WTC11 (cell line): ENCODE results near the gene FAM50A. TPM values are rescaled to one million over a fixed set of nuclear protein-coding genes. Genes with fewer than 3 reads are reported as not detected.

Source experiments
- ATAC-seq: fragments of 200-7000 bp; cut with Tn5 transposase; 2 replicates; pipeline ENCODE4 v1.10.0; 2021; ENCODE audit warnings: mild to moderate bottlenecking, moderate library complexity
- CTCF ChIA-PET: fragments of 300-600 bp; sonication (Branson Sonifier 250); formaldehyde crosslinking; loops from one replicate; lab custom pipeline; 2021; ENCODE audit warnings: antibody characterized with exemption; lab: Charles Lee
- POLR2A ChIA-PET: fragments of 350-600 bp; sonication (Branson Sonifier 250); formaldehyde crosslinking; loops from one replicate; lab custom pipeline; 2021; ENCODE audit warnings: antibody characterized with exemption; lab: Charles Lee
- DNase-seq: peaks from one replicate; pipeline ENCODE4 v3.0.0; 2021; ENCODE audit warnings: low spot score
- H3K27ac Mint-ChIP-seq: 2 replicates; pipeline ENCODE4 v1.8.0; 2021; ENCODE audit warnings: mixed read lengths
- H3K27me3 Mint-ChIP-seq: 2 replicates; pipeline ENCODE4 v1.8.0; 2021; ENCODE audit warnings: low read depth, mild to moderate bottlenecking, moderate library complexity, mixed read lengths
- H3K36me3 Mint-ChIP-seq: 2 replicates; pipeline ENCODE4 v1.8.0; 2021; ENCODE audit warnings: mixed read lengths
- H3K4me1 Mint-ChIP-seq: 2 replicates; pipeline ENCODE4 v1.8.0; 2022; ENCODE audit warnings: mixed read lengths
- H3K4me3 Mint-ChIP-seq: 2 replicates; pipeline ENCODE4 v1.8.0; 2021; ENCODE audit warnings: mild to moderate bottlenecking, moderate library complexity, mixed read lengths
- H3K9me3 Mint-ChIP-seq: 2 replicates; pipeline ENCODE4 v1.8.0; 2021; ENCODE audit warnings: mixed read lengths
- CREM ChIP-seq: sonication (generic); formaldehyde crosslinking; IDR thresholded peaks from 2 replicates; pipeline ENCODE4 v1.8.1; 2022; ENCODE audit warnings: mild to moderate bottlenecking, missing genetic modification reagents, moderate library complexity
- ESRRA ChIP-seq: sonication (generic); formaldehyde crosslinking; IDR thresholded peaks from 2 replicates; pipeline ENCODE4 v1.8.1; 2022; ENCODE audit warnings: mild to moderate bottlenecking, missing genetic modification reagents, borderline replicate concordance
- GTF2I ChIP-seq: fragments of 250-450 bp; sonication (Bioruptor Pico); conservative IDR thresholded peaks from 2 replicates; pipeline ENCODE4 v1.4.0; 2021; ENCODE audit warnings: mild to moderate bottlenecking
- IRF2 ChIP-seq: sonication (generic); formaldehyde crosslinking; IDR thresholded peaks from 2 replicates; pipeline ENCODE4 v1.8.0; 2022; ENCODE audit warnings: low read depth, missing genetic modification reagents, borderline replicate concordance
- OVOL2 ChIP-seq: fragments of 250-450 bp; sonication (Bioruptor Pico); IDR thresholded peaks from 2 replicates; pipeline ENCODE4 v1.9.0; 2021; ENCODE audit warnings: mild to moderate bottlenecking, borderline replicate concordance
- RORB ChIP-seq: fragments of 250-450 bp; sonication (Bioruptor Pico); IDR thresholded peaks from 2 replicates; pipeline ENCODE4 v1.9.0; 2021; ENCODE audit warnings: mild to moderate bottlenecking
- SMAD4 ChIP-seq: sonication (generic); formaldehyde crosslinking; IDR thresholded peaks from 2 replicates; pipeline ENCODE4 v1.8.0; 2022; ENCODE audit warnings: mild to moderate bottlenecking, missing genetic modification reagents
- SP1 ChIP-seq: sonication (generic); formaldehyde crosslinking; conservative IDR thresholded peaks from 2 replicates; pipeline ENCODE4 v1.8.1; 2022; ENCODE audit warnings: missing genetic modification reagents
- TCF7 ChIP-seq: sonication (generic); formaldehyde crosslinking; IDR thresholded peaks from 2 replicates; pipeline ENCODE4 v1.8.0; 2022; ENCODE audit warnings: mild to moderate bottlenecking, low read depth, missing genetic modification reagents, moderate library complexity
- TEAD1 ChIP-seq: sonication (generic); formaldehyde crosslinking; IDR thresholded peaks from 2 replicates; pipeline ENCODE4 v1.8.0; 2022; ENCODE audit warnings: mild to moderate bottlenecking, missing genetic modification reagents
- ZNF138 ChIP-seq: sonication (generic); formaldehyde crosslinking; conservative IDR thresholded peaks from 2 replicates; pipeline ENCODE4 v1.8.1; 2022; ENCODE audit warnings: mild to moderate bottlenecking, moderate library complexity, missing genetic modification reagents
- ZNF232 ChIP-seq: sonication (generic); formaldehyde crosslinking; IDR thresholded peaks from 2 replicates; pipeline ENCODE4 v1.8.0; 2022; ENCODE audit warnings: mild to moderate bottlenecking, missing genetic modification reagents
- total RNA-seq: library from RNA; stranded (reverse); gene quantifications from 3 replicates; pipeline ENCODE4 v1.2.3, GENCODE V29; 2021
- TF ChIP-seq, protein P1 (sequence below): fragments of 200-600 bp; IDR thresholded peaks from 2 replicates; pipeline ENCODE4 v1.8.0; 2022; ENCODE audit warnings: antibody characterized with exemption
- TF ChIP-seq, protein P2 (sequence below): sonication (generic); formaldehyde crosslinking; IDR thresholded peaks from 2 replicates; pipeline ENCODE4 v1.8.1; 2023; ENCODE audit warnings: mild to moderate bottlenecking, missing genetic modification reagents
- TF ChIP-seq, protein P3 (sequence below): sonication (generic); formaldehyde crosslinking; IDR thresholded peaks from 2 replicates; pipeline ENCODE4 v1.8.0; 2022; ENCODE audit warnings: mild to moderate bottlenecking, missing genetic modification reagents
- TF ChIP-seq, protein P4 (sequence below): sonication (generic); formaldehyde crosslinking; IDR thresholded peaks from 2 replicates; pipeline ENCODE4 v1.8.1; 2023; ENCODE audit warnings: mild to moderate bottlenecking, moderate library complexity, missing genetic modification reagents
- TF ChIP-seq, protein P5 (sequence below): fragments of 250-450 bp; sonication (Bioruptor Pico); IDR thresholded peaks from 2 replicates; pipeline ENCODE4 v1.9.0; 2021; ENCODE audit warnings: moderate library complexity, mild to moderate bottlenecking, inconsistent platforms, borderline replicate concordance
- TF ChIP-seq, protein P6 (sequence below): sonication (generic); formaldehyde crosslinking; IDR thresholded peaks from 2 replicates; pipeline ENCODE4 v1.8.0; 2023; ENCODE audit warnings: mild to moderate bottlenecking, missing genetic modification reagents
- TF ChIP-seq, protein P7 (sequence below): sonication (generic); formaldehyde crosslinking; IDR thresholded peaks from 2 replicates; pipeline ENCODE4 v1.8.0; 2022; ENCODE audit warnings: mild to moderate bottlenecking, missing genetic modification reagents
- TF ChIP-seq, protein P8 (sequence below): sonication (generic); formaldehyde crosslinking; IDR thresholded peaks from 2 replicates; pipeline ENCODE4 v1.8.0; 2022; ENCODE audit warnings: mild to moderate bottlenecking, missing genetic modification reagents

The FAM50A gene
- total RNA-seq, 1 experiment from 2014 or later = 50.2 TPM

DNA sequence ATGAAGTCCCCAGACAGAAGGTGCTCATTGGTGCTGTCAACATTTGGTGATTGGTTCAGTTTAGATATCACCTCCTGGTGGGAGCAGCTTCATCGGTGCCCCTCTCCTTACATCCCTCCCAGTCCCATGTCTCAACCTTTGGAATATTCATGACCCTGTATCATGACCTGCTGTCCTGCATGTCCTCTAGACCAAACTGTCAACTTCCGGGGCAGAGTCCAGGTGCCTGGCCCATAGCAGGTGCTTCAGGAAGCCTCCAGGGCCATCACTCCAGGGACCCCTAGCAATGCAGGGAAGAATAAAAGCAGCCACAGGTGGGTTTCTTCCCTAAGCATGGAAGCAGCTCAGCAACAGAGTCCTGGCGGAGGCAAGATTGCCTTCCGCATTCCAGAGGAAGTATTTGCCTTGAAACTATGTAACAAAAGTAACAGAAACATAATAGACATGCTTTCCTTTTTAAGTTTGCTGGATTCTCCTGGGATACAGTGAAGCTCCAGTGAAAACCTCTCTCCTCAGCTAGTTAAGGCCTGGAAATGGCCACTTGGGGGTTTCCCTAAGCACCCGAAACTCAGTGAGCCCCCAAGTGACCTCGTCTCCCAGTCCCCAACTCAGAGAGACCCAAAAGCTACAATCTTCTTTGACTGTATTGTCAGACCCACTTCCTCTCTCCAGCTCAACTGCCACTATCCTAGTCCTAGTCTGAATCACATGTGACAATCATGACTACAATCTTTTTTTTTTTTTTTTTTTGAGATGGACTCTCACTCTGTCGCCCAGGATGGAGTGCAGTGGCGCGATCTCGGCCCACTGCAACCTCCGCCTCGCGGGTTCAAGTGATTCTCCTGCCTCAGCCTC, 16.8 kb upstream of the FAM50A start:
- ChIA-PET CTCF (interaction anchor here (0.7 to 2.6 kb wide), 2 partner anchors 54 to 63 kb away, joined by 3 to 10 read pairs; partner anchors contain the start of gene SLC10A3), POLR2A (no interaction called here)
- Mint-ChIP-seq H3K4me3 (no peak overlapping the region; the same call in none of the 2 replicates), H3K27me3 (no peaks in the 10 kb centered on the region), H3K9me3 (no peaks in the 10 kb centered on the region), H3K27ac (no peak overlapping the region), H3K4me1 (peaks cover 17% of the 10 kb centered on the region), H3K36me3 (peaks cover 3% of the 10 kb centered on the region; the same call in 1 of the 2 replicates)
- DNase-seq (no peak), ATAC-seq (no peak)
- no peak for TF ChIP-seq GTF2I (CRISPR knock-in tag)
- TF ChIP-seq RORB (CRISPR knock-in tag) = no peak
- TF ChIP-seq, protein P1, sequence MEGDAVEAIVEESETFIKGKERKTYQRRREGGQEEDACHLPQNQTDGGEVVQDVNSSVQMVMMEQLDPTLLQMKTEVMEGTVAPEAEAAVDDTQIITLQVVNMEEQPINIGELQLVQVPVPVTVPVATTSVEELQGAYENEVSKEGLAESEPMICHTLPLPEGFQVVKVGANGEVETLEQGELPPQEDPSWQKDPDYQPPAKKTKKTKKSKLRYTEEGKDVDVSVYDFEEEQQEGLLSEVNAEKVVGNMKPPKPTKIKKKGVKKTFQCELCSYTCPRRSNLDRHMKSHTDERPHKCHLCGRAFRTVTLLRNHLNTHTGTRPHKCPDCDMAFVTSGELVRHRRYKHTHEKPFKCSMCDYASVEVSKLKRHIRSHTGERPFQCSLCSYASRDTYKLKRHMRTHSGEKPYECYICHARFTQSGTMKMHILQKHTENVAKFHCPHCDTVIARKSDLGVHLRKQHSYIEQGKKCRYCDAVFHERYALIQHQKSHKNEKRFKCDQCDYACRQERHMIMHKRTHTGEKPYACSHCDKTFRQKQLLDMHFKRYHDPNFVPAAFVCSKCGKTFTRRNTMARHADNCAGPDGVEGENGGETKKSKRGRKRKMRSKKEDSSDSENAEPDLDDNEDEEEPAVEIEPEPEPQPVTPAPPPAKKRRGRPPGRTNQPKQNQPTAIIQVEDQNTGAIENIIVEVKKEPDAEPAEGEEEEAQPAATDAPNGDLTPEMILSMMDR = no peak
- TF ChIP-seq, protein P2, sequence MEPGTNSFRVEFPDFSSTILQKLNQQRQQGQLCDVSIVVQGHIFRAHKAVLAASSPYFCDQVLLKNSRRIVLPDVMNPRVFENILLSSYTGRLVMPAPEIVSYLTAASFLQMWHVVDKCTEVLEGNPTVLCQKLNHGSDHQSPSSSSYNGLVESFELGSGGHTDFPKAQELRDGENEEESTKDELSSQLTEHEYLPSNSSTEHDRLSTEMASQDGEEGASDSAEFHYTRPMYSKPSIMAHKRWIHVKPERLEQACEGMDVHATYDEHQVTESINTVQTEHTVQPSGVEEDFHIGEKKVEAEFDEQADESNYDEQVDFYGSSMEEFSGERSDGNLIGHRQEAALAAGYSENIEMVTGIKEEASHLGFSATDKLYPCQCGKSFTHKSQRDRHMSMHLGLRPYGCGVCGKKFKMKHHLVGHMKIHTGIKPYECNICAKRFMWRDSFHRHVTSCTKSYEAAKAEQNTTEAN = no peak
- TF ChIP-seq, protein P3, sequence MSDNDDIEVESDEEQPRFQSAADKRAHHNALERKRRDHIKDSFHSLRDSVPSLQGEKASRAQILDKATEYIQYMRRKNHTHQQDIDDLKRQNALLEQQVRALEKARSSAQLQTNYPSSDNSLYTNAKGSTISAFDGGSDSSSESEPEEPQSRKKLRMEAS (CRISPR knock-in tag) = no peak
- no peak for TF ChIP-seq ZNF138
- no peak for TF ChIP-seq IRF2
- TF ChIP-seq, protein P4, sequence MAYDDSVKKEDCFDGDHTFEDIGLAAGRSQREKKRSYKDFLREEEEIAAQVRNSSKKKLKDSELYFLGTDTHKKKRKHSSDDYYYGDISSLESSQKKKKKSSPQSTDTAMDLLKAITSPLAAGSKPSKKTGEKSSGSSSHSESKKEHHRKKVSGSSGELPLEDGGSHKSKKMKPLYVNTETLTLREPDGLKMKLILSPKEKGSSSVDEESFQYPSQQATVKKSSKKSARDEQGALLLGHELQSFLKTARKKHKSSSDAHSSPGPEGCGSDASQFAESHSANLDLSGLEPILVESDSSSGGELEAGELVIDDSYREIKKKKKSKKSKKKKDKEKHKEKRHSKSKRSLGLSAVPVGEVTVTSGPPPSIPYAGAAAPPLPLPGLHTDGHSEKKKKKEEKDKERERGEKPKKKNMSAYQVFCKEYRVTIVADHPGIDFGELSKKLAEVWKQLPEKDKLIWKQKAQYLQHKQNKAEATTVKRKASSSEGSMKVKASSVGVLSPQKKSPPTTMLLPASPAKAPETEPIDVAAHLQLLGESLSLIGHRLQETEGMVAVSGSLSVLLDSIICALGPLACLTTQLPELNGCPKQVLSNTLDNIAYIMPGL = no peak
- no peak for TF ChIP-seq SP1 (CRISPR knock-in tag)
- TF ChIP-seq, protein P5, sequence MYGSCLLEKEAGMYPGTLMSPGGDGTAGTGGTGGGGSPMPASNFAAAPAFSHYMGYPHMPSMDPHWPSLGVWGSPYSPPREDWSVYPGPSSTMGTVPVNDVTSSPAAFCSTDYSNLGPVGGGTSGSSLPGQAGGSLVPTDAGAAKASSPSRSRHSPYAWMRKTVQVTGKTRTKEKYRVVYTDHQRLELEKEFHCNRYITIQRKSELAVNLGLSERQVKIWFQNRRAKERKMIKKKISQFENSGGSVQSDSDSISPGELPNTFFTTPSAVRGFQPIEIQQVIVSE (CRISPR knock-in tag) = no peak
- no peak for TF ChIP-seq SMAD4
- no peak for TF ChIP-seq ESRRA (CRISPR knock-in tag)
- TF ChIP-seq, protein P6, sequence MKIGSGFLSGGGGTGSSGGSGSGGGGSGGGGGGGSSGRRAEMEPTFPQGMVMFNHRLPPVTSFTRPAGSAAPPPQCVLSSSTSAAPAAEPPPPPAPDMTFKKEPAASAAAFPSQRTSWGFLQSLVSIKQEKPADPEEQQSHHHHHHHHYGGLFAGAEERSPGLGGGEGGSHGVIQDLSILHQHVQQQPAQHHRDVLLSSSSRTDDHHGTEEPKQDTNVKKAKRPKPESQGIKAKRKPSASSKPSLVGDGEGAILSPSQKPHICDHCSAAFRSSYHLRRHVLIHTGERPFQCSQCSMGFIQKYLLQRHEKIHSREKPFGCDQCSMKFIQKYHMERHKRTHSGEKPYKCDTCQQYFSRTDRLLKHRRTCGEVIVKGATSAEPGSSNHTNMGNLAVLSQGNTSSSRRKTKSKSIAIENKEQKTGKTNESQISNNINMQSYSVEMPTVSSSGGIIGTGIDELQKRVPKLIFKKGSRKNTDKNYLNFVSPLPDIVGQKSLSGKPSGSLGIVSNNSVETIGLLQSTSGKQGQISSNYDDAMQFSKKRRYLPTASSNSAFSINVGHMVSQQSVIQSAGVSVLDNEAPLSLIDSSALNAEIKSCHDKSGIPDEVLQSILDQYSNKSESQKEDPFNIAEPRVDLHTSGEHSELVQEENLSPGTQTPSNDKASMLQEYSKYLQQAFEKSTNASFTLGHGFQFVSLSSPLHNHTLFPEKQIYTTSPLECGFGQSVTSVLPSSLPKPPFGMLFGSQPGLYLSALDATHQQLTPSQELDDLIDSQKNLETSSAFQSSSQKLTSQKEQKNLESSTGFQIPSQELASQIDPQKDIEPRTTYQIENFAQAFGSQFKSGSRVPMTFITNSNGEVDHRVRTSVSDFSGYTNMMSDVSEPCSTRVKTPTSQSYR (CRISPR knock-in tag) = no peak
- TF ChIP-seq TCF7 = no peak
- TF ChIP-seq TEAD1 (CRISPR knock-in tag) = no peak
- TF ChIP-seq, protein P7, sequence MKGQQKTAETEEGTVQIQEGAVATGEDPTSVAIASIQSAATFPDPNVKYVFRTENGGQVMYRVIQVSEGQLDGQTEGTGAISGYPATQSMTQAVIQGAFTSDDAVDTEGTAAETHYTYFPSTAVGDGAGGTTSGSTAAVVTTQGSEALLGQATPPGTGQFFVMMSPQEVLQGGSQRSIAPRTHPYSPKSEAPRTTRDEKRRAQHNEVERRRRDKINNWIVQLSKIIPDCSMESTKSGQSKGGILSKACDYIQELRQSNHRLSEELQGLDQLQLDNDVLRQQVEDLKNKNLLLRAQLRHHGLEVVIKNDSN (CRISPR knock-in tag) = no peak
- TF ChIP-seq, protein P8, sequence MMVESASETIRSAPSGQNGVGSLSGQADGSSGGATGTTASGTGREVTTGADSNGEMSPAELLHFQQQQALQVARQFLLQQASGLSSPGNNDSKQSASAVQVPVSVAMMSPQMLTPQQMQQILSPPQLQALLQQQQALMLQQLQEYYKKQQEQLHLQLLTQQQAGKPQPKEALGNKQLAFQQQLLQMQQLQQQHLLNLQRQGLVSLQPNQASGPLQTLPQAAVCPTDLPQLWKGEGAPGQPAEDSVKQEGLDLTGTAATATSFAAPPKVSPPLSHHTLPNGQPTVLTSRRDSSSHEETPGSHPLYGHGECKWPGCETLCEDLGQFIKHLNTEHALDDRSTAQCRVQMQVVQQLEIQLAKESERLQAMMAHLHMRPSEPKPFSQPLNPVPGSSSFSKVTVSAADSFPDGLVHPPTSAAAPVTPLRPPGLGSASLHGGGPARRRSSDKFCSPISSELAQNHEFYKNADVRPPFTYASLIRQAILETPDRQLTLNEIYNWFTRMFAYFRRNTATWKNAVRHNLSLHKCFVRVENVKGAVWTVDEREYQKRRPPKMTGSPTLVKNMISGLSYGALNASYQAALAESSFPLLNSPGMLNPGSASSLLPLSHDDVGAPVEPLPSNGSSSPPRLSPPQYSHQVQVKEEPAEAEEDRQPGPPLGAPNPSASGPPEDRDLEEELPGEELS = no peak
- TF ChIP-seq CREM (CRISPR knock-in tag) = no peak
- TF ChIP-seq OVOL2 (CRISPR knock-in tag) = no peak
- no peak for TF ChIP-seq ZNF232 (CRISPR knock-in tag)
